IMR-90 (cell line): ENCODE results near the gene PPEF2.

Experiments used
- BHLHE40 ChIP-seq: fragments of 150-350 bp; IDR thresholded peaks from 2 replicates; pipeline ENCODE4 v1.6.1; 2016; ENCODE audit warnings: mild to moderate bottlenecking, low read depth, low read length
- CHD1 ChIP-seq: IDR thresholded peaks from 2 replicates; pipeline ENCODE4 v1.6.1; 2012; ENCODE audit warnings: low read depth, low read length, improper control_type of control experiment
- CTCF ChIP-seq: conservative IDR thresholded peaks from 2 replicates; pipeline ENCODE4 v1.5.1; 2012; ENCODE audit warnings: mild to moderate bottlenecking, low read depth, low read length, improper control_type of control experiment
- FOS ChIP-seq: fragments of 150-350 bp; IDR thresholded peaks from 2 replicates; pipeline ENCODE4 v1.6.1; 2016; ENCODE audit warnings: low read depth, low read length
- MAFK ChIP-seq: IDR thresholded peaks from 2 replicates; pipeline ENCODE4 v1.6.1; 2012; ENCODE audit warnings: low read depth, low read length, improper control_type of control experiment
- MXI1 ChIP-seq: IDR thresholded peaks from 2 replicates; pipeline ENCODE4 v1.6.1; 2012; ENCODE audit warnings: low read depth, mild to moderate bottlenecking, low read length, moderate library complexity, borderline replicate concordance
- NFE2L2 ChIP-seq: fragments of 150-350 bp; IDR thresholded peaks from 2 replicates; pipeline ENCODE4 v1.6.1; 2016; ENCODE audit warnings: low read depth, mild to moderate bottlenecking, low read length
- POLR2A ChIP-seq: IDR thresholded peaks from 2 replicates; pipeline ENCODE4 v1.6.1; 2012; ENCODE audit warnings: mild to moderate bottlenecking, low read depth, low read length
- RAD21 ChIP-seq: IDR thresholded peaks from 2 replicates; pipeline ENCODE4 v1.6.1; 2012; ENCODE audit warnings: low read length, improper control_type of control experiment
- RCOR1 ChIP-seq: IDR thresholded peaks from 2 replicates; pipeline ENCODE4 v1.6.1; 2012; ENCODE audit warnings: mild to moderate bottlenecking, low read length, improper control_type of control experiment; ENCODE audit not compliant: insufficient replicate concordance
- RFX5 ChIP-seq: IDR thresholded peaks from 2 replicates; pipeline ENCODE4 v1.8.0; 2012; ENCODE audit warnings: low read depth, mild to moderate bottlenecking, low read length, moderate library complexity
- SMC3 ChIP-seq: fragments of 150-350 bp; IDR thresholded peaks from 2 replicates; pipeline ENCODE4 v1.6.1; 2016; ENCODE audit warnings: low read depth, mild to moderate bottlenecking, antibody characterized with exemption, low read length, moderate library complexity
- USF2 ChIP-seq: fragments of 150-350 bp; IDR thresholded peaks from 2 replicates; pipeline ENCODE4 v1.6.1; 2017; ENCODE audit warnings: mild to moderate bottlenecking, antibody characterized with exemption, low read length, low read depth
- TF ChIP-seq, protein P1 (sequence below): fragments of 150-350 bp; IDR thresholded peaks from 2 replicates; pipeline ENCODE4 v1.6.1; 2016; ENCODE audit warnings: low read depth, mild to moderate bottlenecking, low read length, moderate library complexity, borderline replicate concordance

GRCh38 chr4:75845992-75846391, 56.3 kb downstream of the PPEF2 start:
- TF ChIP-seq POLR2A (no peak), USF2 (no peak), CTCF (no peak), MAFK (no peak), NFE2L2 (no peak), BHLHE40 (no peak), RAD21 (no peak), SMC3 (no peak), RFX5 (no peak), CHD1 (no peak), RCOR1 (no peak), FOS (no peak), MXI1 (no peak)
- TF ChIP-seq, protein P1, sequence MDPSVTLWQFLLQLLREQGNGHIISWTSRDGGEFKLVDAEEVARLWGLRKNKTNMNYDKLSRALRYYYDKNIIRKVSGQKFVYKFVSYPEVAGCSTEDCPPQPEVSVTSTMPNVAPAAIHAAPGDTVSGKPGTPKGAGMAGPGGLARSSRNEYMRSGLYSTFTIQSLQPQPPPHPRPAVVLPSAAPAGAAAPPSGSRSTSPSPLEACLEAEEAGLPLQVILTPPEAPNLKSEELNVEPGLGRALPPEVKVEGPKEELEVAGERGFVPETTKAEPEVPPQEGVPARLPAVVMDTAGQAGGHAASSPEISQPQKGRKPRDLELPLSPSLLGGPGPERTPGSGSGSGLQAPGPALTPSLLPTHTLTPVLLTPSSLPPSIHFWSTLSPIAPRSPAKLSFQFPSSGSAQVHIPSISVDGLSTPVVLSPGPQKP: no peak
